Neural cell (in vitro differentiated cells): ENCODE data around the gene FUT1.

Experiments used
- EP300 ChIP-seq: fragments of 450-650 bp; conservative IDR thresholded peaks from 2 replicates; pipeline ENCODE4 v1.6.1; 2014; ENCODE audit warnings: antibody characterized with exemption, mild to moderate bottlenecking, moderate library complexity; ENCODE audit not compliant: poor library complexity, severe bottlenecking
- MXI1 ChIP-seq: fragments of 450-650 bp; conservative IDR thresholded peaks from 2 replicates; pipeline ENCODE4 v1.6.1; 2014; ENCODE audit warnings: antibody characterized with exemption, mild to moderate bottlenecking; ENCODE audit not compliant: poor library complexity, severe bottlenecking
- SMC3 ChIP-seq: fragments of 450-650 bp; conservative IDR thresholded peaks from 2 replicates; pipeline ENCODE4 v1.6.1; 2014; ENCODE audit warnings: antibody characterized with exemption, mild to moderate bottlenecking, moderate library complexity; ENCODE audit not compliant: poor library complexity
- TAF1 ChIP-seq: IDR thresholded peaks from 2 replicates; pipeline ENCODE4 v1.6.1; 2012; ENCODE audit warnings: low read depth
- TF ChIP-seq, protein P1 (sequence below): fragments of 450-650 bp; IDR thresholded peaks from 2 replicates; pipeline ENCODE4 v1.5.1; 2014; ENCODE audit warnings: antibody characterized with exemption, mild to moderate bottlenecking, moderate library complexity; ENCODE audit not compliant: poor library complexity, severe bottlenecking

DNA sequence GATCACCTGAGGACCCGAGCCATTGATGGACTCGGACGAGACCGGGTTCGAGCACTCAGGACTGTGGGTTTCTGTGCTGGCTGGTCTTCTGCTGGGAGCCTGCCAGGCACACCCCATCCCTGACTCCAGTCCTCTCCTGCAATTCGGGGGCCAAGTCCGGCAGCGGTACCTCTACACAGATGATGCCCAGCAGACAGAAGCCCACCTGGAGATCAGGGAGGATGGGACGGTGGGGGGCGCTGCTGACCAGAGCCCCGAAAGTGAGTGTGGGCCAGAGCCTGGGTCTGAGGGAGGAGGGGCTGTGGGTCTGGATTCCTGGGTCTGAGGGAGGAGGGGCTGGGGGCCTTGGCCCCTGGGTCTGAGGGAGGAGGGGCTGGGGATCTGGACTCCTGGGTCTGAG, 3.8 kb upstream of the FUT1 start:
- TF ChIP-seq MXI1 (no peak), EP300 (no peak), TAF1 (no peak), SMC3 (no peak)
- TF ChIP-seq, protein P1, sequence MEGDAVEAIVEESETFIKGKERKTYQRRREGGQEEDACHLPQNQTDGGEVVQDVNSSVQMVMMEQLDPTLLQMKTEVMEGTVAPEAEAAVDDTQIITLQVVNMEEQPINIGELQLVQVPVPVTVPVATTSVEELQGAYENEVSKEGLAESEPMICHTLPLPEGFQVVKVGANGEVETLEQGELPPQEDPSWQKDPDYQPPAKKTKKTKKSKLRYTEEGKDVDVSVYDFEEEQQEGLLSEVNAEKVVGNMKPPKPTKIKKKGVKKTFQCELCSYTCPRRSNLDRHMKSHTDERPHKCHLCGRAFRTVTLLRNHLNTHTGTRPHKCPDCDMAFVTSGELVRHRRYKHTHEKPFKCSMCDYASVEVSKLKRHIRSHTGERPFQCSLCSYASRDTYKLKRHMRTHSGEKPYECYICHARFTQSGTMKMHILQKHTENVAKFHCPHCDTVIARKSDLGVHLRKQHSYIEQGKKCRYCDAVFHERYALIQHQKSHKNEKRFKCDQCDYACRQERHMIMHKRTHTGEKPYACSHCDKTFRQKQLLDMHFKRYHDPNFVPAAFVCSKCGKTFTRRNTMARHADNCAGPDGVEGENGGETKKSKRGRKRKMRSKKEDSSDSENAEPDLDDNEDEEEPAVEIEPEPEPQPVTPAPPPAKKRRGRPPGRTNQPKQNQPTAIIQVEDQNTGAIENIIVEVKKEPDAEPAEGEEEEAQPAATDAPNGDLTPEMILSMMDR, result no peak
